Mesenchymal stem cell (in vitro differentiated cells and primary cell): ENCODE measurements around the gene UHMK1.
A peak's percentile ranks its signal among the peaks of the same experiment; 100 is the strongest.

Experiments used
- DNase-seq: peaks from one replicate; pipeline ENCODE4 v3.0.0-alpha.2; 2013
- H2AFZ ChIP-seq: one replicate; pipeline ENCODE4 v1.6.1; 2013; ENCODE audit warnings: low read depth, mild to moderate bottlenecking, control low read depth, inconsistent platforms, low read length, moderate library complexity
- H2AK5ac ChIP-seq: 2 replicates; pipeline ENCODE4 v1.6.1; 2013; ENCODE audit warnings: low read length, moderate library complexity, mild to moderate bottlenecking, inconsistent platforms; ENCODE audit not compliant: severe bottlenecking
- H2BK120ac ChIP-seq: one replicate; pipeline ENCODE4 v1.6.1; 2013; ENCODE audit warnings: low read depth, mild to moderate bottlenecking, inconsistent platforms, low read length, moderate library complexity
- H2BK12ac ChIP-seq, 2 experiments: one replicate each; pipeline ENCODE4 v1.6.1; 2013; ENCODE audit warnings: inconsistent platforms in 2 of 2, low read length in 2 of 2, mild to moderate bottlenecking in 2 of 2, moderate library complexity in 2 of 2, control low read depth in 1 of 2
- H2BK15ac ChIP-seq: one replicate; pipeline ENCODE4 v1.6.1; 2013; ENCODE audit warnings: mild to moderate bottlenecking, low read depth, inconsistent platforms; ENCODE audit not compliant: poor library complexity, severe bottlenecking
- H2BK5ac ChIP-seq: 2 replicates; pipeline ENCODE4 v1.6.1; 2013; ENCODE audit warnings: low read depth, mild to moderate bottlenecking, low read length, control low read depth, inconsistent platforms; ENCODE audit not compliant: poor library complexity, severe bottlenecking
- H3K14ac ChIP-seq, 2 experiments: one replicate each; pipeline ENCODE4 v1.6.1; 2013; ENCODE audit warnings: inconsistent platforms in 2 of 2, low read length in 2 of 2, control low read depth in 1 of 2, mild to moderate bottlenecking in 1 of 2, moderate library complexity in 1 of 2
- H3K18ac ChIP-seq, 2 experiments: one replicate each; pipeline ENCODE4 v1.6.1; 2013; ENCODE audit warnings: inconsistent platforms in 2 of 2, low read length in 2 of 2, control low read depth in 1 of 2, low read depth in 1 of 2, mild to moderate bottlenecking in 1 of 2
- H3K23ac ChIP-seq, 2 experiments: one replicate each; pipeline ENCODE4 v1.6.1; 2013; ENCODE audit warnings: inconsistent platforms in 2 of 2, low read length in 2 of 2, mild to moderate bottlenecking in 2 of 2, moderate library complexity in 2 of 2, control low read depth in 1 of 2
- H3K27ac ChIP-seq: 2 replicates; pipeline ENCODE4 v1.5.1; 2013; ENCODE audit warnings: mild to moderate bottlenecking, moderate library complexity, low read length, control low read depth, inconsistent platforms; ENCODE audit not compliant: poor library complexity, severe bottlenecking
- H3K27me3 ChIP-seq, 2 experiments: 2 replicates each; pipeline versions ENCODE4 v1.6.1 to v1.7.0; 2013; ENCODE audit warnings: low read length in 2 of 2, mild to moderate bottlenecking in 2 of 2, moderate library complexity in 2 of 2, control low read depth in 1 of 2, inconsistent platforms in 1 of 2; ENCODE audit not compliant: control insufficient read depth in 1 of 2, insufficient read depth in 1 of 2
- H3K36me3 ChIP-seq, 2 experiments: 2 replicates each; pipeline versions ENCODE4 v1.6.1 to v1.7.0; 2013; ENCODE audit warnings: low read length in 2 of 2, control low read depth in 1 of 2, inconsistent platforms in 1 of 2, low read depth in 1 of 2, mild to moderate bottlenecking in 1 of 2; ENCODE audit not compliant: insufficient read depth in 2 of 2, control insufficient read depth in 1 of 2
- H3K4ac ChIP-seq, 2 experiments: one replicate each; pipeline ENCODE4 v1.6.1; 2013; ENCODE audit warnings: inconsistent platforms in 2 of 2, low read length in 2 of 2, mild to moderate bottlenecking in 2 of 2, moderate library complexity in 2 of 2, control low read depth in 1 of 2, low read depth in 1 of 2
- H3K4me1 ChIP-seq: 2 replicates; pipeline ENCODE4 v1.6.1; 2013; ENCODE audit warnings: low read depth, low read length, control low read depth; ENCODE audit not compliant: control insufficient read depth, insufficient read depth
- H3K4me2 ChIP-seq: 2 replicates; pipeline ENCODE4 v1.6.1; 2013; ENCODE audit warnings: low read length, mild to moderate bottlenecking, inconsistent platforms; ENCODE audit not compliant: poor library complexity, severe bottlenecking
- H3K4me3 ChIP-seq, 2 experiments: 2 replicates each; pipeline versions ENCODE4 v1.5.1 to v1.7.0; 2013; ENCODE audit warnings: low read length in 2 of 2, mild to moderate bottlenecking in 2 of 2, control low read depth in 1 of 2, low read depth in 1 of 2; ENCODE audit not compliant: insufficient read depth in 1 of 2
- H3K79me1 ChIP-seq: replicated peaks from 2 replicates; pipeline ENCODE4 v1.6.1; 2013; ENCODE audit warnings: mild to moderate bottlenecking, control low read depth, low read length, inconsistent platforms; ENCODE audit not compliant: poor library complexity, severe bottlenecking
- H3K9ac ChIP-seq: 2 replicates; pipeline ENCODE4 v1.7.0; 2013; ENCODE audit warnings: mild to moderate bottlenecking, low read length, moderate library complexity
- H3K9me3 ChIP-seq: 2 replicates; pipeline ENCODE4 v1.7.0; 2013; ENCODE audit warnings: mild to moderate bottlenecking, low read length; ENCODE audit not compliant: control insufficient read depth
- H4K8ac ChIP-seq: one replicate; pipeline ENCODE4 v1.6.1; 2013; ENCODE audit warnings: inconsistent platforms, mild to moderate bottlenecking, low read length, moderate library complexity
- H4K91ac ChIP-seq: one replicate; pipeline ENCODE4 v1.6.1; 2013; ENCODE audit warnings: mild to moderate bottlenecking, low read length, inconsistent platforms
- WGBS: methylation state at CpG from one replicate; pipeline ENCODE4 v1.1.7; 2013; ENCODE audit warnings: mixed read lengths; 5-methylcytosine and 5-hydroxymethylcytosine counted together

Gene UHMK1

GRCh38 chr1:162561616-162562469, 64.2 kb downstream of the UHMK1 start, which contains the start of gene UAP1:
Gene UAP1, plus strand, starts transcription at chr1:162561722. Its CDS starts 4,347 bp downstream, at chr1:162566069.
- H4K8ac ChIP-seq, result peak within 1 kb of the TSS; percentile 96
- H2BK5ac ChIP-seq, result peak within 1 kb of the TSS; percentile 60
- no peaks in the 10 kb centered on the region for H3K9me3 ChIP-seq
- peaks cover 7% of the 10 kb centered on the region for H3K79me1 ChIP-seq
- H2AFZ ChIP-seq, result peak within 1 kb of the TSS; percentile 92
- H3K4me3 ChIP-seq, result peak within 1 kb of the TSS; percentile 92 to 95
- no peak within 1 kb of the TSS for H2AK5ac ChIP-seq
- peak within 1 kb of the TSS; percentile 50 for H3K27ac ChIP-seq
- H3K9ac ChIP-seq, result peak within 1 kb of the TSS; percentile 98
- H4K91ac ChIP-seq, result peak within 1 kb of the TSS; percentile 97
- no peaks in the 10 kb centered on the region for H3K27me3 ChIP-seq
- H3K23ac ChIP-seq, result peak within 1 kb of the TSS in 1 of 2 experiments; percentile 97
- 1% methylated on average over 63 of the region's 69 CpGs for WGBS
- H3K14ac ChIP-seq, result peak within 1 kb of the TSS in 1 of 2 experiments; percentile 82
- H3K4me1 ChIP-seq, result peaks cover 5% of the 10 kb centered on the region
- H2BK12ac ChIP-seq, result peak within 1 kb of the TSS; percentile 51 to 69
- peaks cover 0 to 10% of the 10 kb centered on the region in 2 experiments for H3K36me3 ChIP-seq
- peak within 1 kb of the TSS; percentile 62 to 98 for H3K4ac ChIP-seq
- H2BK120ac ChIP-seq, result peak within 1 kb of the TSS; percentile 78
- no peak for DNase-seq
- peak within 1 kb of the TSS; percentile 90 to 95 for H3K18ac ChIP-seq
- peak within 1 kb of the TSS; percentile 82 for H2BK15ac ChIP-seq
- peak within 1 kb of the TSS; percentile 81 for H3K4me2 ChIP-seq

- H3K9ac ChIP-seq, result peak overlapping the region; percentile 98
- no peak overlapping the region for H2BK12ac ChIP-seq
- no peak overlapping the region for H2BK5ac ChIP-seq
- no peak overlapping the region for H3K14ac ChIP-seq
- H3K18ac ChIP-seq, result no peak overlapping the region
- no peak overlapping the region for H2BK120ac ChIP-seq
- no peak overlapping the region for H3K4ac ChIP-seq
- H2BK15ac ChIP-seq, result no peak overlapping the region
- H3K36me3 ChIP-seq, result peaks cover 0 to 17% of the 10 kb centered on the region in 2 experiments
- 55% methylated on average over 5 of the region's 5 CpGs for WGBS
- no peak overlapping the region for H2AK5ac ChIP-seq
- no peak overlapping the region for H3K27ac ChIP-seq
- DNase-seq, result peak; percentile 57
- no peak overlapping the region for H4K91ac ChIP-seq
- H3K27me3 ChIP-seq, result no peaks in the 10 kb centered on the region
- peaks cover 8% of the 10 kb centered on the region for H3K79me1 ChIP-seq
- no peak overlapping the region for H4K8ac ChIP-seq
- no peak overlapping the region for H3K23ac ChIP-seq
- no peak overlapping the region for H2AFZ ChIP-seq
- H3K4me3 ChIP-seq, result peak overlapping the region in 1 of 2 experiments; percentile 92
- H3K4me1 ChIP-seq, result peaks cover 5% of the 10 kb centered on the region
- H3K9me3 ChIP-seq, result no peaks in the 10 kb centered on the region
- H3K4me2 ChIP-seq, result peak overlapping the region; percentile 81
These were observed 64.8 kb downstream of the UHMK1 start for GRCh38 chr1:162562470-162562828.

- no peak overlapping the region for H2AFZ ChIP-seq
- H2BK12ac ChIP-seq, result no peak overlapping the region
- H3K4me1 ChIP-seq, result peaks cover 5% of the 10 kb centered on the region
- peak overlapping the region; percentile 60 for H3K9ac ChIP-seq
- H2BK120ac ChIP-seq, result no peak overlapping the region
- no peak overlapping the region for H2BK15ac ChIP-seq
- peak overlapping the region in 1 of 2 experiments; percentile 92 for H3K4me3 ChIP-seq
- no peaks in the 10 kb centered on the region for H3K9me3 ChIP-seq
- no peaks in the 10 kb centered on the region for H3K27me3 ChIP-seq
- peaks cover 12% of the 10 kb centered on the region for H3K79me1 ChIP-seq
- H3K27ac ChIP-seq, result no peak overlapping the region
- H3K23ac ChIP-seq, result no peak overlapping the region
- no peak overlapping the region for H3K14ac ChIP-seq
- H3K4me2 ChIP-seq, result no peak overlapping the region
- no peak overlapping the region for H3K18ac ChIP-seq
- DNase-seq, result no peak
- H3K4ac ChIP-seq, result no peak overlapping the region
- no peak overlapping the region for H4K91ac ChIP-seq
- 100% methylated on average over 4 of the region's 5 CpGs for WGBS
- peaks cover 3 to 39% of the 10 kb centered on the region in 2 experiments for H3K36me3 ChIP-seq
- H2AK5ac ChIP-seq, result no peak overlapping the region
- H2BK5ac ChIP-seq, result no peak overlapping the region
- no peak overlapping the region for H4K8ac ChIP-seq
These were observed 67.2 kb downstream of the UHMK1 start for GRCh38 chr1:162564762-162565218.

- H2BK12ac ChIP-seq, result no peak overlapping the region
- peak overlapping the region; percentile 60 for H3K9ac ChIP-seq
- H3K4me3 ChIP-seq, result peak overlapping the region in 1 of 2 experiments; percentile 92
- no peak overlapping the region for H4K8ac ChIP-seq
- no peak overlapping the region for H3K23ac ChIP-seq
- no peak overlapping the region for H3K27ac ChIP-seq
- no peak overlapping the region for H3K4me2 ChIP-seq
- H3K9me3 ChIP-seq, result no peaks in the 10 kb centered on the region
- no peaks in the 10 kb centered on the region for H3K27me3 ChIP-seq
- H2AK5ac ChIP-seq, result no peak overlapping the region
- H2BK15ac ChIP-seq, result no peak overlapping the region
- peaks cover 12% of the 10 kb centered on the region for H3K79me1 ChIP-seq
- no peak for DNase-seq
- no peak overlapping the region for H3K14ac ChIP-seq
- peaks cover 5% of the 10 kb centered on the region for H3K4me1 ChIP-seq
- no peak overlapping the region for H4K91ac ChIP-seq
- H3K4ac ChIP-seq, result no peak overlapping the region
- H3K18ac ChIP-seq, result no peak overlapping the region
- no peak overlapping the region for H2BK120ac ChIP-seq
- no peak overlapping the region for H2BK5ac ChIP-seq
- no peak overlapping the region for H2AFZ ChIP-seq
- H3K36me3 ChIP-seq, result peaks cover 3 to 44% of the 10 kb centered on the region in 2 experiments
These were observed 67.8 kb downstream of the UHMK1 start for GRCh38 chr1:162565460-162565859.
